GM21367 (cell line): ENCODE data around the gene IL11RA.
"Not testable (repeated sequence)": the region's sequence is repeated elsewhere in the genome, so short reads cannot be mapped to it uniquely, and the experiment has no call there.

Source experiments
- ATAC-seq: cut with Tn5 transposase; IDR thresholded peaks from one replicate; pipeline ENCODE4 v1.9.1; 2021; ENCODE audit not compliant: unreplicated experiment

IL11RA gene

GRCh38 chr9:34628656-34629490 is 23.1 kb upstream of the IL11RA start, which contains the start of gene ARID3C:
TSS of gene ARID3C (minus strand) at chr9:34629066. CDS start at chr9:34628014, 1,052 bp downstream.
- no peak for ATAC-seq

- ATAC-seq = no peak
Measured at GRCh38 chr9:34629491-34629808, 22.5 kb upstream of the IL11RA start.

GRCh38 chr9:34630402-34631154 is 21.4 kb upstream of the IL11RA start:
- no peak for ATAC-seq

GRCh38 chr9:34633166-34633565 is 18.8 kb upstream of the IL11RA start:
- no peak for ATAC-seq

- ATAC-seq = no peak
Measured at GRCh38 chr9:34633851-34634550, 18.0 kb upstream of the IL11RA start.

GRCh38 chr9:34634551-34635248 is 17.3 kb upstream of the IL11RA start:
- ATAC-seq = no peak

GRCh38 chr9:34635556-34635955 is 16.4 kb upstream of the IL11RA start:
- ATAC-seq = no peak

GRCh38 chr9:34636791-34637355 is 15.1 kb upstream of the IL11RA start:
- peak; percentile 8 for ATAC-seq

GRCh38 chr9:34637356-34638137 is 14.4 kb upstream of the IL11RA start, which contains the start of gene SIGMAR1:
TSS of gene SIGMAR1 (minus strand) at chr9:34637787. CDS start at chr9:34637697, 90 bp downstream.
- ATAC-seq = peak; percentile 69

GRCh38 chr9:34638138-34638445 is 13.9 kb upstream of the IL11RA start:
- no peak for ATAC-seq

- ATAC-seq = not testable (repeated sequence)
Measured at GRCh38 chr9:34639322-34639721, 12.7 kb upstream of the IL11RA start.

GRCh38 chr9:34642679-34643078 is 9.3 kb upstream of the IL11RA start:
- no peak for ATAC-seq

GRCh38 chr9:34644766-34645314 is 7.1 kb upstream of the IL11RA start:
- ATAC-seq = no peak

- peak; percentile 69 for ATAC-seq
Measured at GRCh38 chr9:34646211-34647083, 5.5 kb upstream of the IL11RA start, which contains the start of gene GALT. TSS of gene GALT (plus strand) at chr9:34646675. CDS start at chr9:34646705, 30 bp downstream.

- no peak for ATAC-seq
Measured at GRCh38 chr9:34647084-34647403, 4.9 kb upstream of the IL11RA start.

- no peak for ATAC-seq
Measured at GRCh38 chr9:34647651-34648050, 4.3 kb upstream of the IL11RA start.

- no peak for ATAC-seq
Measured at GRCh38 chr9:34648673-34649072, 3.3 kb upstream of the IL11RA start.

GRCh38 chr9:34650816-34651215 is 1.2 kb upstream of the IL11RA start:
- no peak for ATAC-seq

- ATAC-seq = no peak
Measured at GRCh38 chr9:34651321-34651720, 664 bp upstream of the IL11RA start.
